Right renal pelvis (tissue), 4 donors: ENCODE measurements around the gene CTIF. TPM values are rescaled to one million over a fixed set of nuclear protein-coding genes. Genes with fewer than 3 reads are reported as not detected.
"Not testable (repeated sequence)": the region's sequence is repeated elsewhere in the genome, so short reads cannot be mapped to it uniquely, and the experiment has no call there.

Source experiments
- DNase-seq, 4 donors: peaks; one replicate each; pipeline ENCODE4 v3.0.0-alpha.2; 2013; ENCODE audit warnings: low read depth in 4 of 4, low spot score in 3 of 4, missing footprints in 1 of 4
- polyA plus RNA-seq, 4 donors: library from polyadenylated mRNA; unstranded; fragments of 120-200 nt; gene quantifications; one replicate each; pipeline ENCODE4 v1.2.1, GENCODE V29; 2013; ENCODE audit not compliant: insufficient read length in 4 of 4

CTIF gene
- polyA plus RNA-seq = 10 to 100 TPM; 19.1 to 21.8 (median 21.7) TPM

DNA sequence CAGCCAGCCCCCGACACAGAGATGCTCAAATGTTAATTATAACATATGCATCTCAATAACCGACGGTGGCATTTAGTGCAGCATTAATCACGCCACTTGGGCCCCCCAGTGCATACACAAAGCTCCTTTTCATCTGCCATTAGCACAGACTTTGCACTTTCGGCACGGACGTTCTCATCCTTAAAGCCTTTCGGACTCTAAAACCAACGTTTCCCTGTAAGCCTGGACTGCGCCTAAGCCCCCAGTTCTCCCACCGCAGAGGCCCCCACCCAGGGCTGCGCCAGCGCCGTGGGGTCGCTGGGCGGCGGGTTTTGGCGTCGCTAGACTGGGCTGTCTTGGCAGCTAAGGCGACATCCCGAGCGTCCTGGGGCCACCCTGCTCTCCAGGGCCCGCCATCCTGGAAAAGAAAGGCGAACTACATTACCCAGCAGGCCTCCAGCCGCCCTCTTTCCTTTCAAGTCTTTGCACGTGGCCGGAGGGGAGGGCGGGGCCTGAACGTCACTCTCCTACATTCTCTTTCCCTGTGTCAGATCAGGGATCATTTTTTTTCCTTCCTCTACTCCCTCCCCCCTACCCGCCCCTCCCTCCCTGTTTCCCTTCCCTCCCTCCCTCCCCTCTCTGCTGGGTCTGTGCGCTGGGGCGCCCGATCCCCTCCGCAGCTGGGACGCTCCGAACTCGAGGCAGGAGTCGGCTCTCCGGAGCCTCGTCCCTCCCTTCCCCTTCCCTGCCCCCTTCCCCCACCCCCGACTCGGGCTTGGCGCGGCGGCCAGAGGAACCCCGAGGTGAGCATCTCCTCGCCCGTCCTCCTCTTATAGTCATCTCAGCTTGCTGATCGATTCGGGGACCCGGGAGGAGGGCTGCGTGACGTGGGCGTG lies at the start of gene CTIF:
CTIF (plus strand) TSS at position 501 of the 875 bp plus-strand sequence. CDS start 80,535 bp downstream, outside the sequence.
- peak; percentile 90 to 94 (median 94) for DNase-seq

DNA sequence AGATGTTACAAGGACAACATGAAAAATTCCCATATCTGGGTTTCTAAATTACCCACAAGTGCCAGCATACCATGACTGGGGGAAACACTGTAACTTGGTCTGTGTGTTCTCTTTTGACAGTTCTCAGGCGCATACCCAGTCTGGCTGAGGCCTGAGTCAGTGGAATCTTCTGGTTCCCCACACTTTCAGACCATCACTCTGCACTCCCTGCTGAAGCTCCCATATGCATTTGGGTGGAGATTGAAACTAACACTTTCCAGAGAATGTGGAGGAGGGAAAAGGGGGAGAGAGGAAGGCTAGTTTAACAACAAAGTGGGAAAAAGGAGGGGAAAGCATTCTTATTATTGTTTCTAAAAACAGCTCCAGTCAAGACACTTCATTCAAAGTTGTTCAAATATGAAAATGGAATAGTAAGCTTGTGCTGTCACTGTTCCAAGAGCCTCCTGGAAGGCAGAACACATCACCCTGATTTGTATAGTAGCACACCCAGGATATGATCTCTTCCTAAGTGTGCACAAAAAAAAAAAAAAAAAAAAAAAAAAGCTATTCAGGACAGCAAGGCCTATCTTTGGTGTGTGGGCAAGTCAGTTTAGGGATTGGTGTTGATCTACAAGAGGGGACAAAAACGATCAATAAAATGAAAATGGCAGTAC lies 48.1 kb upstream of the CTIF start:
- no peak for DNase-seq

DNA sequence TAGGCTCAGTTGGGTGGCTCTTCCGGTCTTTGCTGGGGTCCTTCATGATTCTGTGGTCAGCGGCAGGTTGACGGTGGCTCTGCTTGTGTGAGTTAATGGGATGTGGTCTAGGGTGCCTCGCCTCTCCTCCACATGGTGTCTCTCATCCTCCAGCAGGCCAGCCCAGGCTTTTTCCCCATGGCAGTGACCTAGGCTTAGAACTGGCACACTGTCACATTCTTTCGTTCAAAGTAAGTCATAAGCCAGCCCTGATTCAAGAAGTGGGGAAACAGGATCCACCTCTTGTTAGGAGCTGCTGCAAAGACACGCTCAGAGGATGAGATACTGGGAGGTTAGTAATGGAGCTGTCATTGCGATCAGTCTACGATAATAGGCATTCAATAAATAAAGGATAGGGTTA lies 46.0 kb upstream of the CTIF start:
- no peak for DNase-seq

DNA sequence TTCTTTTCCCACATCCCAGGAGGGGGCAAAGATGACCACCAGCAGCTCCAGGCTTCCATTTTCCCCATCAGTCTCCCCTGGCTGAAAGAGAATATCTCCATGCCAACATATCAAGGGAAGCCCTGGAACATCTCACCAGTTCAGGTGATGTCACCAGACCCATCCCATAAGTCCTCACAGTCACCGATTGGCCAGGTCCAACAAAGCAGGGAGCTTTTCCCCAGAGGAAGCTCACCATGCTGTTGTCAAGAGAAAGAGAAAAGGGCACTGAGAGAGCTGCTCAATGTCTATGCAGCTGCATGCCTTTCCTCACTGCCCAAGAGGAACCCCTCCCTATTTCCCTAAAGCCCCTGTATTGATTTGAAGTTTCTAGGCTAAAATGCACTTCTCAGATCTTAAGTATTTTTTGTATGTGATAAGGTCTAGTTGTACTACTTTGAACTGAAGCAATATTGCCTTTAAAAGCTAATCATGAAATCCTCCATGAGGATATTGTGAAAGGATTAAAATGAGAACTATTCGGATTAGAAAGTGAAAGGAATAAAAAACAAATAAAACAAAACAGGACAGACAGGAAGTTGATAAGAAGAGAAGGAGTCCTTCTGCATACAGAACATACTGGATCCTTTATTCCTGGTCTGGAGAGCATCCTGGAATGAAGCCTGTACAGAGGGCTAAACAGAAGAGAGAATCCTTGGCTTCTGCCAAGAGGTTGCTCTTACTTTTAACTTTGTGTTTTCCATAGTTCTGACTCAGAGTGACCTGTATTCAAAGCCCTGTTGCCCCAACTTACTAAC lies 45.2 kb upstream of the CTIF start:
- no peak for DNase-seq

DNA sequence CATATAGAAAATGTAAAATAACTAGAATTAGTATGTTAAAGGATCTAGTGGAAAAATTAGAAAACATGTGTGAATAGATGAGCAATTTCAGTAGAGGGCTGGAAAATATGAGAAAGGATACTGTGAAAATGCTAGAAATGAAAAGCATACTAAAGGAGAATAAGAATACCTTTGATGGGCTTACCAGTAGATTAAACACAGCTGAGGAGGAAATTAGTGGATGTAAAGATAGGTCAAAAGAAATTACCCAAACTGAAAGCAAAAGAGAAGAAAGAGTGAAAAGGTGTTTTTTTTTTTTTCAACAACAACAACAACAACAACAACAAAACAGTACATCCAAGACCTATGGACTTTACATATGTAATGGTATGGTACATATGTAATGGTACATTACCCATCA lies 41.0 kb upstream of the CTIF start:
- no peak for DNase-seq

DNA sequence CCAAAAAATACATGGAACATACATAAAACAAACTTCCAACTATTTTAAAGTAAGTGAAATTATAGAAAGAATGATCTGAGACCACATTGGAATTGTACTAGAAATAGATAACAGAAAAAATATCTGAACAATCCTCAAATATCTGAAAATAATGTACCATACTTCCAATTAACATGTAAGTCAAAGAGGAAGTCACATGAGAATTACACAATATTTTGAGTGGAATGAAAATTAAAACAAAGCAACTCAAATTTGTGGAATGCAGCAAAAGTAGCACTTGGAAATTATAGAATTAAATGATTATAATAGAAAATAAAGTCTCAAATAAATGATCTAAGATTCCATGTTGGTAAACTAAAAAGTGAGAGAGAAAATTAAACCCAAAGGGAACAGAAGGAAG lies 38.3 kb upstream of the CTIF start:
- DNase-seq = no peak

DNA sequence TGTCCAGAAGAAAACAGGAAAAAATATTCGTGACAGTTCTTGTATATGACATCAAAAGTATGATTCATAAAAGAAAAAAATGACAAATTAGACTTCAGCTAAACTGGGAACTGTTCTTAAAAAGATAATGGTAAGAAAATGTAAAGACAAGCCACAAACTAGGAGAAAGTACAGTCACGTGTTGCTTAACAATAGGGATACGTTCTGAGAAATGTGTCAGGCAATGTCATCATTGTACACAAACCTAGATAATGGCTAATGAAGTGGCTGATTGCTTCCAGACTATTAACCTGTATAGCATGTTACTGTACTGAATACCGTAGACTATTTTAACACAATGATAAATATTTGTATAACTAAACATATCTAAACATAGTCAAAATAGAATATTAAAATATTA lies 35.9 kb upstream of the CTIF start:
- DNase-seq = no peak

DNA sequence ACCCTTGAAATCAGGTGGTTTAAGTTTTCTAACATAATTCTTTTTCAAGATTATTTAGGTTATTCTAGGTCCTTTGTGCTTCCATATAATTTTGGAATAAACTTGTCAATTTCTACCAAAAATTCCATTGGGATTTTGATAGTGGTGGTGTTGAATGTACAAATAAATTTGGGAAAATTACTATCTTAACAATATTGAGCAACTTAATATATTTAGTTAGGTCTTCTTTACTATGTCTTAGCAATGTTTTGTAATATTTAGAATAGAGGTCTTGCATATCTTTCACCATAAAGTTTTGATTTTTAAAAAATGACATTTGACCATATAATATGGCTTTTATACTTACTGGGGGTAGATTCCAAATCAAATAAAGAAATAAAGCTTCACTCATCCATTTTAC lies 34.0 kb upstream of the CTIF start:
- DNase-seq = no peak

DNA sequence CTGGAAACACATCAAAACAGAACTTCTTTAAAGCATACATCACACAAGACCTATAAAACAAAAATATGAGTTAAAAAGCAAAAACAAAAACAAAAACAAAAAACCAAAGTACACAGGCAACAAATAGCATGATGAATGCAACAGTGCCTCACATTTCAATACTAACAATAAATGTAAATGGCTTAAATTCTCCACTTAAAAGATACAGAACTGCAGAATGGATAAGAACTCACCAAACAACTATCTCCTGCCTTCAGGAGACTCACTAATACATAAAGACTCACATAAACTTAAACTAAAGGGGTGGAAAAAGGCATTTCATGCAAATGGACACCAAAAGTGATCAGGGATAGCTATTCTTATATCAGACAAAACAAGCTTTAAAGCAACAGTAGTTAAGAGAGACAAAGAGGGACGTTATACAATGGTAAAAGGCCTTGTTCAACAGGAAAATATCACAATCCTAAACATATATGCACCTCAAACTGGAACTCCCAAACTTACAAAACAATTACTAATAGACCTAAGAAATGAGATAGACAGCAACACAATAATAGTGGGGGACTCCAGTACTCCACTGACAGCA lies 31.8 kb upstream of the CTIF start:
- DNase-seq = not testable (repeated sequence)

DNA sequence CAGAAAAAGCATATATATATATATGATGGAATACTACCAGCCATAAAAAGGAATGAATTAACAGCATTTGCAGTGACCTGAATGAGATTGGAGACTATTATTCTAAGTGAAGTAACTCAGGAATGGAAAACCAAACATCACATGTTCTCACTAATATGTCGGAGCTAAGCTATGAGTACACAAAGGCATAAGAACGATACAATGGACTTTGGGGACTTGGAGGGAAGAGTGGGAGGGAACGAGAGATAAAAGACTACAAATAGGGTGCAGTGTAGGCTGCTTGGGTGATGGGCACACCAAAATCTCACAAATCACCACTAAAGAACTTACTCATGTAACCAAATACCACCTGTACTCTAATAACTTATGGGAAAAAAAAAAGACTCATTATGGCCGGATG lies 26.3 kb upstream of the CTIF start:
- DNase-seq = not testable (repeated sequence)

DNA sequence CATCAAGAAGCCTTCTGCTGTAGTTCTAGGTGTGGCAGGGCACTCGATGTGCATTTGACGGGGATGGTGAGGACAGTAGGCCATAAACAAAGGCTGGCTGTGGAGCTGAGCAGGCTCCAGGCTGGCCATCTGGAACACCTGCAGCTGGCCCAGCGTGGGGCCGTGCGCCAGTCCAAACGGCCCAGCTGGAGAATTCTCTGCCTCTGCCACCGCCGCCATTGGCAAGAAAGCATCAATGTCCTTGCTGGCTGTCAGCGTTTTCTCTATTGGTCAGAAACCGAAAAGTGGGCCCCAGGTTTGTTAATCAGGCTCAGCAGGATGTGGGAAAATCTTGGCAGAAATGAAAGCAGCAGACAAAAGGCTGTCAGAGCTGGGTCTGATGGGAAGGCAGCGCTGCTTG lies 24.0 kb upstream of the CTIF start:
- no peak for DNase-seq

DNA sequence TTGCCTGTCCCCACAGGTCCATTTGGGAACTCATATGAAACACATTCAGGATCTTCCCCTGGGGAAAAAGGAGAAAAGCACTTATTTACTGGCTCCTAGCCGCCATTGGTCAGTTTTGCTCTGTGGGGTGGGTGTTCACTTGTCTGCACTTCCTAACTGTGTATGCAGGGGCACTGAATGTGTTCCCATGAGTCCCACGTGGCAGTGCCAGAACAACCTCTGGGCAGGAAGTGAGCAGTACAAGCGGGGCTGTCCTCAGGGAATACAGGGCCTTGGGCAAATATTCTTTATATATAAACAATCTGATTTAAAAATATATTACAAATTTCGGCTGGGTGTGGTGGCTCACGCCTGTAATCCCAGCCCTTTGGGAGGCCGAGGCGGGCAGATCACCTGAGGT lies 21.8 kb upstream of the CTIF start:
- DNase-seq = no peak

DNA sequence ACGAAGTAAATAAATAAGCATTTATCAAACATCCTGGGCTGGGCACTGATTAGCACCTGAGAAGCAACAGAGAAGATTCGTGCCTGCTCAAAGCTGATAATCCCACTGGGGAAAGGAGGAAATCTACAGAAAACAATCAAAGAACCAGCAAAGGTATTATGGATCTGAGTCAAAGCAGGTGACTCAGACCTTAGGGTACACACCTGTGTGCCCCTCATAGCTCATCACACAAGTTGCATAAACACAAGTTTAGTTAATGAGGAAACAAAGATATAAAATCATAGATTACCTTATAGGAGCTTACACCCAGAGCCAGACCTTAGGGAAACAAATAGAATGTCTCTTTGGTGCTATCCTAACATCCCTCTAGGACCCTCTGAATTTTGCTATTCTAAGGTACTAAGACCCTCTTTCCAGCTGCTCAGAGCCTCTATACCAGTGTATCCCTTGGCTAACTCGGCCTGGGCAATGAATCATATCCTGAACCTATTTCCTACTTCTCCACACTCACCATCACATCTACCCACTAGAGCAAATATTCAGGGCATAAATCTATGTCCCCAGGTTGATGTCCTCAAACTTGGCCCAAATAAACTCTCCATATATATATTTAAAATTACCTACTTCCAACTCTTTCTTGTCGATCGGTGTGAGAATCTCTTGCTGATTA lies 19.3 kb upstream of the CTIF start:
- DNase-seq = no peak

DNA sequence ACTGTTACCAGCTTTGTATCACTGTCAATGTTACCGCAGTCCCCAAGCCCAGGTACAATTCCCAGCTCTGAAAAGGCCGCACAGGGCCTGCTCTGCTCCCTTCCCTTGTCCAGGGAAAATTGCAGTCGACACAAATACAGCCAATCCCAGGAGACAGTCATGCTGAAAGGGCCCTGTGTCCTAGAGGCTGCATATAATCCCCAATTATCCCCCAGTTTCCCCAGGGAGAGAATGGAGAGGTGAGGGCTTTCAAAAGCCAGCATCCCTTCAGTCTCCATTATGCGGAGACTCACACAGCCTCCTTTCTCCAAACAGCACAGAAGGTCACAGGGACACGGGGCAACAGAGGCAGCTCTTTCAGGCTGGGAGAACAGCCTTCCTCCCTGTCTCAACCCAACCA lies 17.1 kb upstream of the CTIF start:
- no peak for DNase-seq

DNA sequence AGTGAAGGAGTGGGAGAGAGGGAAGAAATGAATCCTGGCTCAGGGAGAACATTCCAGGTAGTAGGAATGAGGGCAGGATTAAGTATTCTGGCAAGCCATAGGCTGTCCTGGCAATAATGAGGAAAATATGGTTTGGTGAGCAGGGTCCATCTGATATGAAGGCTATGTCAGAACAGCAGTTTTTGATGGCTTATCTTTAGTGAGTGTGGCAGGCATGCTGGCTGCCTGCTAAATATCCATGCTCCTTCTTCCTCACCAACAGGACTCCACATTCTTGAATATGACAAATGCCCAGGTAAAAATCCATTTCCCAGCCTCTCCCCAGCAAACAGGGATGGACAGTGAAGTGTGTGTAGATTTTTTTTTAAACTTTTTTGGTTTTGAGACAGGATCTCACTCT lies 13.2 kb upstream of the CTIF start:
- DNase-seq = no peak

DNA sequence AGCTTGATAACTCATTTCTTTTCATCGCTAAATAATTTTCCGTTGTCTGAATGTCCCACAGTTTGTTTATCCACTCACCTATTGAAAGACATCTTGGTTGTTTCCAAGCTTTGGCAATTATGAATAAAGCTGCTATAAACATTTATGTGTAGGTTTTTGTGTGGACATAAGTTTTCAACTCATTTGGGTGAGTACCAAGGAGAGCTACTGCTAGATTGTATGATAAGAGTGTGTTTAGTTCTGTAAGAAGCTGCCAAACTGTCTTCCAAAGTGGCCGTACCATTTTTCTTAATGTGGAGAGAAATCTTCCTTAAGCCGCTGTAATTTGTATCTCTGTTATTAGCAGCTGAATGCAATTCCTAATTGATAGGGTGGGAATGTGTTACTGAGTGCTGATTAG lies 11.4 kb upstream of the CTIF start:
- no peak for DNase-seq

DNA sequence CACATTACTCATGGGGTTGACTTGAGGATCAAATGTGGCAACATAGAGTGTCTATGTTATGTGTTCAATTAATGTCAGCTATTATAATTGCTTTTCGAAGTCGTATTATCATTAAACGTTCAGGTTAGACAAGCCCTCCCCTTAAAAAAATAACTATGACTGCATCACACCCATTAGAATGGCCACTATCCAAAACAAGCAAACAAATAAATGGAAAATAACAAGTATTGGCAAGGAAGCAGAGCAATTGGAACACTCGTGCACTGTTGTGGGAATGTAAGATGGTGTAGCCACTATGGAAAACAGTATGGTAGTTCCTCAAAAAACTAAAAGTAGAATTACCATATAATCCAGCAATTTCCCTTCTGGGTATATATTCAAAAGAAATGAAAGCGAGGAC lies 10.0 kb upstream of the CTIF start:
- DNase-seq = no peak

DNA sequence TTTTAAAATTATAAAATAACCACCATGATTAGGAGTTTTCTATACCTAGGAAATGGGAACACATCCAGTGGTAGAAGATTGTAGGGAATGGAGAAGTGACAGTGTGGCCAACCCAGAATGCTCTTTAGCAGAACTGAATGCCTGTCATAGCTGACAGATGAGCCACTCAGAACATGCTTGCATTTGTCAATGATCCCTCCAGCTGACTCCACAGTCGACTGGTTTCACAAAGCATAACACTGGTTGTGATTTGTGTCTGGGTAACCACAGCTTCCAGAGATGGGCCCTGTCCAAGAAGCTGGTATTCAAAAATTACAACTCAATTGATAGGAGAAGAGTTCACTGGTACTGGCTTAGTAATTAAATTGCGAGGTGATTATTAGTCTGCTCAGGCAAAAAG lies 9.0 kb upstream of the CTIF start:
- no peak for DNase-seq

DNA sequence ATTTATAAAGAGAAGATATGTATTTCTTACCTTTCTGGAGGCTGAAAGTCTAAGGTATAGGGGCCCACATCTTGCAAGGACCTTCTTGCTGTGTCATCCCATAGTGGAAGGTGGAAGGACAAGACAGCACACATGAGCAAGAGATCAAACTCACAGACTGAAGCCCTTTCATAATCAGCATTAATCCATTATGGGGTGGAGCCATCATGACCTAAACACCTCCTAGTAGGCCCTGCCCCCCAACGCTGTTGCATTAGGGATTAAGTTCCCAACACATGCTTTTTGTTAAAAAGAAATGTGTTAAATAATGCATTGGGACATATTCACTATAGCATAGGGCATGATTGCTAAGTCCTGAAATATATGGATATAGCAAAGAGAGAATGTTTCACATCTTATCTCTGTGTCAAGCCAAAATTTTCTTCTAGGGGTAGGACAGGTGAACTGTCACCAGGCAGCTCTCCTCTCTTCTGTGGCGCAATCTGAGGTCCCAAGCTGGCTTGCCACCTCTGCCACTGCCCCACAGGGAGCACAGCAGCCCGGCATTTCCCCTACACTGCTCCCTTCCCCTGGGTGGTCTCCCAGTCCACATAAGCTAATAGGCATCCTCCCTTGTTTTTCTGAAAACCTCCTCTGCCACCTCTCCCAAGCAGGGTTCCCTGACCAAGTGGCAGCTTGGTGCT lies 8.3 kb upstream of the CTIF start:
- no peak for DNase-seq

DNA sequence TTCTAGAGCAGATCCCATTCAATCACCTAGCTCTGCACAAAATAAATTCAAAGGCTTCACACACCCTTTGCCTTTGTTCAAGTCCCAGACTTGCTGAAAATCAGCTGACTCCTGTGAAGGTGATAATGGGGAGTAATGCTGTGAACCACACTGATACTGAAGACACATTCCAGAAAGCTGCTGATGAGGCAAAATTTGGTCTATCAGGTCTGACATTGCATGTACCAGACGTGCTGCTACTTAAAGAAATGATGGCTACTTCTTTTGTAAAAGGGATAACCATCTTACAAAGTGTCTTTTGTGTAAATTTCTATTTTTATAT lies 7.8 kb upstream of the CTIF start:
- no peak for DNase-seq
